ENCODE data around the gene MYLK. TPM values are rescaled to one million over a fixed set of nuclear protein-coding genes. Genes with fewer than 3 reads are reported as not detected.
A peak's percentile ranks its signal among the peaks of the same experiment; 100 is the strongest.

Gene MYLK
- total and polyA plus RNA-seq, 11 donors: 3.2 to 20.7 (median 12.4) TPM

GRCh38 chr3:123624302-123624701 lies 259.8 kb downstream of the MYLK start:
- WGBS, 4 donors: 85 to 100% (median 93%) methylated on average over 1 of the region's 1 CpG
- Histone ChIP-seq H3K27ac (peak overlapping the region in 1 of 12 donors; percentile 78), H3K27me3 (no peaks in the 10 kb centered on the region), H3K4me3 (no peak overlapping the region), H3K36me3 (peaks cover 0 to 8% (median 2%) of the 10 kb centered on the region in 9 donors), H3K9me3 (no peaks in the 10 kb centered on the region), H3K4me1 (peaks cover 0 to 11% (median 0%) of the 10 kb centered on the region in 12 donors)
- intact Hi-C loops (cut with DNase I): no loop called here
- ATAC-seq (no peak), DNase-seq (no peak)
- TF ChIP-seq POLR2A (IDR thresholded peaks at IDR 0.05): no peak
- TF ChIP-seq, protein P1, sequence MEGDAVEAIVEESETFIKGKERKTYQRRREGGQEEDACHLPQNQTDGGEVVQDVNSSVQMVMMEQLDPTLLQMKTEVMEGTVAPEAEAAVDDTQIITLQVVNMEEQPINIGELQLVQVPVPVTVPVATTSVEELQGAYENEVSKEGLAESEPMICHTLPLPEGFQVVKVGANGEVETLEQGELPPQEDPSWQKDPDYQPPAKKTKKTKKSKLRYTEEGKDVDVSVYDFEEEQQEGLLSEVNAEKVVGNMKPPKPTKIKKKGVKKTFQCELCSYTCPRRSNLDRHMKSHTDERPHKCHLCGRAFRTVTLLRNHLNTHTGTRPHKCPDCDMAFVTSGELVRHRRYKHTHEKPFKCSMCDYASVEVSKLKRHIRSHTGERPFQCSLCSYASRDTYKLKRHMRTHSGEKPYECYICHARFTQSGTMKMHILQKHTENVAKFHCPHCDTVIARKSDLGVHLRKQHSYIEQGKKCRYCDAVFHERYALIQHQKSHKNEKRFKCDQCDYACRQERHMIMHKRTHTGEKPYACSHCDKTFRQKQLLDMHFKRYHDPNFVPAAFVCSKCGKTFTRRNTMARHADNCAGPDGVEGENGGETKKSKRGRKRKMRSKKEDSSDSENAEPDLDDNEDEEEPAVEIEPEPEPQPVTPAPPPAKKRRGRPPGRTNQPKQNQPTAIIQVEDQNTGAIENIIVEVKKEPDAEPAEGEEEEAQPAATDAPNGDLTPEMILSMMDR (IDR thresholded peaks at IDR 0.05): no peak

- no peak for ATAC-seq
- WGBS, 4 donors: 88 to 92% (median 90%) methylated on average over 5 of the region's 5 CpGs
- TF ChIP-seq POLR2A (IDR thresholded peaks at IDR 0.05): no peak
- TF ChIP-seq, protein P1 (IDR thresholded peaks at IDR 0.05): no peak
- intact Hi-C loops (cut with DNase I): no loop called here
- Histone ChIP-seq H3K4me1 (peaks cover 0 to 17% (median 8%) of the 10 kb centered on the region in 12 donors), H3K36me3 (peaks cover 0 to 5% (median 0%) of the 10 kb centered on the region in 9 donors), H3K27me3 (no peaks in the 10 kb centered on the region), H3K9me3 (no peaks in the 10 kb centered on the region), H3K27ac (peak overlapping the region in 1 of 12 donors; percentile 78), H3K4me3 (no peak overlapping the region)
- DNase-seq: no peak
These were observed 260.7 kb downstream of the MYLK start for GRCh38 chr3:123623346-123623880.

GRCh38 chr3:123622766-123623165 lies 261.4 kb downstream of the MYLK start:
- Histone ChIP-seq H3K36me3 (peaks cover 0 to 5% (median 0%) of the 10 kb centered on the region in 9 donors), H3K4me3 (no peak overlapping the region), H3K27ac (peak overlapping the region in 1 of 12 donors; percentile 78), H3K9me3 (no peaks in the 10 kb centered on the region), H3K27me3 (no peaks in the 10 kb centered on the region), H3K4me1 (peaks cover 0 to 22% (median 13%) of the 10 kb centered on the region in 12 donors)
- TF ChIP-seq POLR2A (IDR thresholded peaks at IDR 0.05): no peak
- TF ChIP-seq, protein P1 (IDR thresholded peaks at IDR 0.05): no peak
- ATAC-seq: no peak
- 97 to 98% (median 97%) methylated on average over 2 of the region's 2 CpGs for WGBS, 4 donors
- no peak for DNase-seq
- intact Hi-C loops (cut with DNase I): no loop called here

DNA sequence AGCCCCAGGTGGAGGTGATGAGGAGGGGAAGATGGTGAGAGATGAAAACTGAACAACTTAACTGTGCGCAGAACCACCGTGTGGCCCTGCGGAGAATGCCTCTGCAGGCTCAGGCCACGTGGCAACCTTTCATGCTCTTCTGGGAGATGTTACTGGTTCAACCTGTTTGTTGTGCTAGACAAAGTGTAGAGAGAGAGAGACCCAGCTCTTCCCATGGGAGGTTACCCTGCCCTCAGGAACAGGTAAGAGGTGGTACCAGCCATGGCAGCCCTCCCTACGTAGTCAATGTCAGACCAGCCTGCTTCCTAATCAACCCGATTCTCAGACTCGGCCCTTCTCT lies 262.3 kb downstream of the MYLK start:
- WGBS, 4 donors: 92 to 95% (median 94%) methylated on average over 7 of the region's 7 CpGs
- Histone ChIP-seq H3K27ac (peak overlapping the region in 1 of 12 donors; percentile 78), H3K36me3 (peaks cover 0 to 5% (median 0%) of the 10 kb centered on the region in 9 donors)

More for the DNA sequence above, 262.3 kb downstream of the MYLK start:
- Histone ChIP-seq H3K4me3 (no peak overlapping the region), H3K27me3 (no peaks in the 10 kb centered on the region), H3K4me1 (peaks cover 0 to 24% (median 13%) of the 10 kb centered on the region in 12 donors), H3K9me3 (no peaks in the 10 kb centered on the region)
- intact Hi-C loops (cut with DNase I): no loop called here
- TF ChIP-seq POLR2A (IDR thresholded peaks at IDR 0.05): no peak
- TF ChIP-seq, protein P1 (IDR thresholded peaks at IDR 0.05): no peak
- DNase-seq (no peak), ATAC-seq (no peak)
